Stimulated activated CD8-positive, alpha-beta memory T cell treated with anti-CD3 and anti-CD28 coated beads, Interleukin-7, amount 100 ng/mL, for 4 hours (primary cell): ENCODE results near the gene ILDR1.
A peak's percentile ranks its signal among the peaks of the same experiment; 100 is the strongest.
"Not testable (repeated sequence)": the region's sequence is repeated elsewhere in the genome, so short reads cannot be mapped to it uniquely, and the experiment has no call there.

Experiments used
- DNase-seq, 2 donors: peaks; one replicate each; pipeline ENCODE4 v3.0.0-alpha.2; 2020; ENCODE audit warnings: low read depth in 2 of 2

The ILDR1 gene

GRCh38 chr3:122021811-122022401, at the start of gene ILDR1:
Gene ILDR1 (minus strand): TSS chr3:122022247. CDS start chr3:122022077, 170 bp downstream.
- peak in 1 of 2 donors; percentile 5 for DNase-seq

- no peak for DNase-seq
Observed at GRCh38 chr3:122067588-122068240, 45.7 kb upstream of the ILDR1 start.

GRCh38 chr3:122067214-122067550, 45.1 kb upstream of the ILDR1 start:
- DNase-seq, result no peak

GRCh38 chr3:122066331-122067213, 44.5 kb upstream of the ILDR1 start:
- DNase-seq, result no peak

- DNase-seq, result no peak
Observed at GRCh38 chr3:122064326-122064725, 42.3 kb upstream of the ILDR1 start.

- no peak for DNase-seq
Observed at GRCh38 chr3:122063908-122064307, 41.9 kb upstream of the ILDR1 start.

GRCh38 chr3:122060040-122060698, 38.1 kb upstream of the ILDR1 start:
- no peak for DNase-seq

- DNase-seq, result no peak
Observed at GRCh38 chr3:122058294-122058693, 36.2 kb upstream of the ILDR1 start.

- DNase-seq, result no peak
Observed at GRCh38 chr3:122057671-122058070, 35.6 kb upstream of the ILDR1 start.

GRCh38 chr3:122055215-122055614, 33.2 kb upstream of the ILDR1 start, which contains the start of gene CD86:
Gene CD86 (plus strand): TSS chr3:122055362. CDS start chr3:122055490, 128 bp downstream.
- no peak for DNase-seq

GRCh38 chr3:122052968-122053367, 30.9 kb upstream of the ILDR1 start:
- DNase-seq, result no peak

GRCh38 chr3:122047773-122048172, 25.7 kb upstream of the ILDR1 start:
- DNase-seq, result not testable (repeated sequence)

GRCh38 chr3:122047296-122047695, 25.2 kb upstream of the ILDR1 start:
- not testable (repeated sequence) for DNase-seq

GRCh38 chr3:122033023-122033422, 11.0 kb upstream of the ILDR1 start:
- no peak for DNase-seq

GRCh38 chr3:122032531-122032930, 10.5 kb upstream of the ILDR1 start:
- DNase-seq, result no peak

- DNase-seq, result no peak
Observed at GRCh38 chr3:122031123-122031468, 9.0 kb upstream of the ILDR1 start.

- no peak for DNase-seq
Observed at GRCh38 chr3:122030381-122031122, 8.5 kb upstream of the ILDR1 start.

- no peak for DNase-seq
Observed at GRCh38 chr3:122025296-122025695, 3.2 kb upstream of the ILDR1 start.

- DNase-seq, result no peak
Observed at GRCh38 chr3:122024800-122025199, 2.8 kb upstream of the ILDR1 start.

GRCh38 chr3:122023335-122023910, 1.4 kb upstream of the ILDR1 start:
- no peak for DNase-seq

GRCh38 chr3:122021037-122021436, 1.0 kb downstream of the ILDR1 start:
- DNase-seq, result no peak
